ENCODE data around the gene ADAP1.

- TF ChIP-seq POLR2AphosphoS5 (IDR thresholded peaks at IDR 0.05) = no peak
- TF ChIP-seq, protein P1, sequence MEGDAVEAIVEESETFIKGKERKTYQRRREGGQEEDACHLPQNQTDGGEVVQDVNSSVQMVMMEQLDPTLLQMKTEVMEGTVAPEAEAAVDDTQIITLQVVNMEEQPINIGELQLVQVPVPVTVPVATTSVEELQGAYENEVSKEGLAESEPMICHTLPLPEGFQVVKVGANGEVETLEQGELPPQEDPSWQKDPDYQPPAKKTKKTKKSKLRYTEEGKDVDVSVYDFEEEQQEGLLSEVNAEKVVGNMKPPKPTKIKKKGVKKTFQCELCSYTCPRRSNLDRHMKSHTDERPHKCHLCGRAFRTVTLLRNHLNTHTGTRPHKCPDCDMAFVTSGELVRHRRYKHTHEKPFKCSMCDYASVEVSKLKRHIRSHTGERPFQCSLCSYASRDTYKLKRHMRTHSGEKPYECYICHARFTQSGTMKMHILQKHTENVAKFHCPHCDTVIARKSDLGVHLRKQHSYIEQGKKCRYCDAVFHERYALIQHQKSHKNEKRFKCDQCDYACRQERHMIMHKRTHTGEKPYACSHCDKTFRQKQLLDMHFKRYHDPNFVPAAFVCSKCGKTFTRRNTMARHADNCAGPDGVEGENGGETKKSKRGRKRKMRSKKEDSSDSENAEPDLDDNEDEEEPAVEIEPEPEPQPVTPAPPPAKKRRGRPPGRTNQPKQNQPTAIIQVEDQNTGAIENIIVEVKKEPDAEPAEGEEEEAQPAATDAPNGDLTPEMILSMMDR (IDR thresholded peaks at IDR 0.05) = no peak
- no peak for TF ChIP-seq POLR2A (IDR thresholded peaks at IDR 0.05; ENCODE audit: low read depth)
These were observed 36.7 kb upstream of the ADAP1 start for GRCh38 chr7:990933-991728.
